Measurements from ENCODE around the gene DKKL1.
A peak's percentile ranks its signal among the peaks of the same experiment; 100 is the strongest.
"Not testable (repeated sequence)": the region's sequence is repeated elsewhere in the genome, so short reads cannot be mapped to it uniquely, and the experiment has no call there.

DKKL1 gene

GRCh38 chr19:49363268-49364082 lies at the start of gene DKKL1:
Gene DKKL1, plus strand, starts transcription at chr19:49363877. Its CDS starts 122 bp downstream, at chr19:49363999.
- peak; percentile 80 for DNase-seq

GRCh38 chr19:49315111-49315510 lies 48.6 kb upstream of the DKKL1 start:
- DNase-seq = no peak

- DNase-seq = no peak
Measured at GRCh38 chr19:49316284-49316683, 47.4 kb upstream of the DKKL1 start.

GRCh38 chr19:49318296-49318695 lies 45.4 kb upstream of the DKKL1 start:
- no peak for DNase-seq

- no peak for DNase-seq
Measured at GRCh38 chr19:49324801-49325576, 38.7 kb upstream of the DKKL1 start, which contains the start of gene SLC6A16. Gene SLC6A16, minus strand, starts transcription at chr19:49325191. Its CDS starts 13,844 bp downstream, at chr19:49311347.

- DNase-seq = not testable (repeated sequence)
Measured at GRCh38 chr19:49325756-49326155, 37.9 kb upstream of the DKKL1 start.

- no peak for DNase-seq
Measured at GRCh38 chr19:49326165-49326704, 37.4 kb upstream of the DKKL1 start.

GRCh38 chr19:49327878-49328544 lies 35.7 kb upstream of the DKKL1 start:
- DNase-seq = peak; percentile 48

GRCh38 chr19:49328741-49329140 lies 34.9 kb upstream of the DKKL1 start:
- DNase-seq = no peak

- DNase-seq = not testable (repeated sequence)
Measured at GRCh38 chr19:49331187-49331586, 32.5 kb upstream of the DKKL1 start.

GRCh38 chr19:49331616-49332055 lies 32.0 kb upstream of the DKKL1 start:
- DNase-seq = no peak

GRCh38 chr19:49332691-49333417 lies 30.8 kb upstream of the DKKL1 start:
- not testable (repeated sequence) for DNase-seq

- no peak for DNase-seq
Measured at GRCh38 chr19:49333418-49333805, 30.3 kb upstream of the DKKL1 start.

- peak; percentile 64 for DNase-seq
Measured at GRCh38 chr19:49333811-49334288, 29.8 kb upstream of the DKKL1 start.

- DNase-seq = peak; percentile 58
Measured at GRCh38 chr19:49335071-49335783, 28.4 kb upstream of the DKKL1 start, which contains the start of gene CD37. Gene CD37, plus strand, starts transcription at chr19:49335406. Its CDS starts 135 bp downstream, at chr19:49335541.

- no peak for DNase-seq
Measured at GRCh38 chr19:49335784-49336481, 27.7 kb upstream of the DKKL1 start.

GRCh38 chr19:49336482-49337266 lies 27.0 kb upstream of the DKKL1 start:
- no peak for DNase-seq

- DNase-seq = no peak
Measured at GRCh38 chr19:49337267-49338022, 26.2 kb upstream of the DKKL1 start.

Data from activated CD4-positive, CD25-positive, alpha-beta regulatory T cell treated with anti-CD3 and anti-CD28 coated beads, Interleukin-2, amount 50 U/mL, for 72 hours (primary cell).